Activated CD4-positive, alpha-beta T cell treated with anti-CD3 and anti-CD28 coated beads for 24 hours (primary cell): Measurements from ENCODE around the gene FRS2.
A peak's percentile ranks its signal among the peaks of the same experiment; 100 is the strongest.
"Not testable (repeated sequence)": the region's sequence is repeated elsewhere in the genome, so short reads cannot be mapped to it uniquely, and the experiment has no call there.

Experiments
- DNase-seq, 2 donors: peaks; one replicate each; pipeline ENCODE4 v3.0.0-alpha.2; 2020; ENCODE audit warnings: low read depth in 2 of 2

The FRS2 gene

GRCh38 chr12:69579029-69579428, 108.8 kb downstream of the FRS2 start:
- DNase-seq: no peak

- DNase-seq: no peak
Observed at GRCh38 chr12:69580074-69580473, 109.9 kb downstream of the FRS2 start.

- no peak for DNase-seq
Observed at GRCh38 chr12:69583203-69583602, 113.0 kb downstream of the FRS2 start.

GRCh38 chr12:69585189-69586062, 115.2 kb downstream of the FRS2 start, which contains the start of gene CCT2:
TSS of gene CCT2 (plus strand) at chr12:69585459. CDS start at chr12:69585522, 63 bp downstream.
- peak; percentile 93 to 95 for DNase-seq

GRCh38 chr12:69588527-69588926, 118.3 kb downstream of the FRS2 start:
- DNase-seq: no peak

GRCh38 chr12:69589082-69589481, 118.9 kb downstream of the FRS2 start:
- DNase-seq: no peak

- DNase-seq: no peak
Observed at GRCh38 chr12:69595689-69596088, 125.5 kb downstream of the FRS2 start.

- DNase-seq: no peak
Observed at GRCh38 chr12:69598174-69598753, 128.1 kb downstream of the FRS2 start.

- DNase-seq: no peak
Observed at GRCh38 chr12:69600804-69601203, 130.6 kb downstream of the FRS2 start.

- DNase-seq: no peak
Observed at GRCh38 chr12:69601962-69602685, 131.9 kb downstream of the FRS2 start.

- DNase-seq: no peak
Observed at GRCh38 chr12:69602954-69603353, 132.8 kb downstream of the FRS2 start.

- not testable (repeated sequence) for DNase-seq
Observed at GRCh38 chr12:69603556-69603955, 133.4 kb downstream of the FRS2 start.

GRCh38 chr12:69604275-69604674, 134.1 kb downstream of the FRS2 start:
- not testable (repeated sequence) for DNase-seq

- no peak for DNase-seq
Observed at GRCh38 chr12:69608114-69608513, 137.9 kb downstream of the FRS2 start.

- DNase-seq: no peak
Observed at GRCh38 chr12:69610126-69610525, 139.9 kb downstream of the FRS2 start.

GRCh38 chr12:69610729-69611128, 140.5 kb downstream of the FRS2 start, which contains the start of gene LRRC10:
TSS of gene LRRC10 (minus strand) at chr12:69610907. CDS start at chr12:69610838, 69 bp downstream.
- DNase-seq: no peak

GRCh38 chr12:69613351-69613750, 143.2 kb downstream of the FRS2 start:
- DNase-seq: no peak

- no peak for DNase-seq
Observed at GRCh38 chr12:69616025-69616424, 145.8 kb downstream of the FRS2 start.

- no peak for DNase-seq
Observed at GRCh38 chr12:69619050-69619449, 148.9 kb downstream of the FRS2 start.

- no peak for DNase-seq
Observed at GRCh38 chr12:69620077-69620476, 149.9 kb downstream of the FRS2 start.

GRCh38 chr12:69620921-69621320, 150.7 kb downstream of the FRS2 start:
- DNase-seq: no peak

GRCh38 chr12:69621551-69621950, 151.4 kb downstream of the FRS2 start:
- no peak for DNase-seq
